Activated gamma-delta T cell (primary cell): ENCODE measurements around the gene CRACR2B.

Experiments used
- DNase-seq: peaks from one replicate; lab custom pipeline; 2025; lab: John Stamatoyannopoulos, UW

The CRACR2B gene

GRCh38 chr11:854601-855329 lies 27.0 kb downstream of the CRACR2B start:
- no peak for DNase-seq

GRCh38 chr11:855330-855674 lies 27.6 kb downstream of the CRACR2B start:
- no peak for DNase-seq

GRCh38 chr11:855796-856195 lies 28.1 kb downstream of the CRACR2B start:
- no peak for DNase-seq

- DNase-seq: no peak
Observed at GRCh38 chr11:856397-856796, 28.7 kb downstream of the CRACR2B start.

- DNase-seq: no peak
Observed at GRCh38 chr11:858053-858761, 30.5 kb downstream of the CRACR2B start.

- DNase-seq: no peak
Observed at GRCh38 chr11:858762-859339, 31.1 kb downstream of the CRACR2B start.

GRCh38 chr11:859394-860131 lies 31.8 kb downstream of the CRACR2B start:
- no peak for DNase-seq

GRCh38 chr11:860234-861104 lies 32.8 kb downstream of the CRACR2B start:
- no peak for DNase-seq

GRCh38 chr11:861105-861479 lies 33.4 kb downstream of the CRACR2B start:
- no peak for DNase-seq

- no peak for DNase-seq
Observed at GRCh38 chr11:862081-862661, 34.5 kb downstream of the CRACR2B start.

- no peak for DNase-seq
Observed at GRCh38 chr11:862696-863022, 34.9 kb downstream of the CRACR2B start.

GRCh38 chr11:863023-863909 lies 35.5 kb downstream of the CRACR2B start:
- DNase-seq: no peak

GRCh38 chr11:863910-864827 lies 36.5 kb downstream of the CRACR2B start:
- no peak for DNase-seq

GRCh38 chr11:864898-865297 lies 37.2 kb downstream of the CRACR2B start:
- no peak for DNase-seq

- DNase-seq: no peak
Observed at GRCh38 chr11:865462-866430, 38.0 kb downstream of the CRACR2B start.

- DNase-seq: no peak
Observed at GRCh38 chr11:866481-866880, 38.8 kb downstream of the CRACR2B start.

- DNase-seq: no peak
Observed at GRCh38 chr11:867856-868358, 40.2 kb downstream of the CRACR2B start.

- DNase-seq: no peak
Observed at GRCh38 chr11:868394-868793, 40.7 kb downstream of the CRACR2B start.
